Activated CD4-positive, alpha-beta memory T cell treated with anti-CD3 and anti-CD28 coated beads, Interleukin-2, amount 10 ng/mL, durations not matched to agents 7 days and 5 days (primary cell): Measurements from ENCODE around the gene DLX3. TPM values are rescaled to one million over a fixed set of nuclear protein-coding genes. Genes with fewer than 3 reads are reported as not detected.

ENCODE experiments used
- CTCF ChIA-PET: fragments of 350-600 bp; sonication (Branson Sonifier 250); formaldehyde crosslinking; loops from one replicate; lab custom pipeline; 2021; ENCODE audit warnings: antibody characterized with exemption, inconsistent platforms; lab: Charles Lee
- POLR2A ChIA-PET: fragments of 350-600 bp; sonication (Branson Sonifier 250); formaldehyde crosslinking; loops from one replicate; lab custom pipeline; 2021; ENCODE audit warnings: antibody characterized with exemption; lab: Charles Lee
- DNase-seq: peaks from one replicate; pipeline ENCODE4 v3.0.0-alpha.2; 2020
- H3K27ac Mint-ChIP-seq: one replicate; pipeline ENCODE4 v1.8.0; 2021; ENCODE audit warnings: mild to moderate bottlenecking, mixed read lengths
- H3K27me3 Mint-ChIP-seq: one replicate; pipeline ENCODE4 v1.8.0; 2021; ENCODE audit warnings: mixed read lengths
- H3K36me3 Mint-ChIP-seq: one replicate; pipeline ENCODE4 v1.8.0; 2021; ENCODE audit warnings: low read depth, mixed read lengths
- H3K4me1 Mint-ChIP-seq: one replicate; pipeline ENCODE4 v1.8.0; 2021; ENCODE audit warnings: mixed read lengths
- H3K4me3 Mint-ChIP-seq: one replicate; pipeline ENCODE4 v1.8.0; 2021; ENCODE audit warnings: mild to moderate bottlenecking, mixed read lengths
- H3K9me3 Mint-ChIP-seq: one replicate; pipeline ENCODE4 v1.8.0; 2021; ENCODE audit warnings: mixed read lengths
- total RNA-seq, 2 experiments: library from RNA; stranded (reverse); gene quantifications; one replicate each; pipeline ENCODE4 v1.2.3, GENCODE V29; 2021

DLX3 gene
- total RNA-seq, 2 experiments from 2014 or later, result not detected

DNA sequence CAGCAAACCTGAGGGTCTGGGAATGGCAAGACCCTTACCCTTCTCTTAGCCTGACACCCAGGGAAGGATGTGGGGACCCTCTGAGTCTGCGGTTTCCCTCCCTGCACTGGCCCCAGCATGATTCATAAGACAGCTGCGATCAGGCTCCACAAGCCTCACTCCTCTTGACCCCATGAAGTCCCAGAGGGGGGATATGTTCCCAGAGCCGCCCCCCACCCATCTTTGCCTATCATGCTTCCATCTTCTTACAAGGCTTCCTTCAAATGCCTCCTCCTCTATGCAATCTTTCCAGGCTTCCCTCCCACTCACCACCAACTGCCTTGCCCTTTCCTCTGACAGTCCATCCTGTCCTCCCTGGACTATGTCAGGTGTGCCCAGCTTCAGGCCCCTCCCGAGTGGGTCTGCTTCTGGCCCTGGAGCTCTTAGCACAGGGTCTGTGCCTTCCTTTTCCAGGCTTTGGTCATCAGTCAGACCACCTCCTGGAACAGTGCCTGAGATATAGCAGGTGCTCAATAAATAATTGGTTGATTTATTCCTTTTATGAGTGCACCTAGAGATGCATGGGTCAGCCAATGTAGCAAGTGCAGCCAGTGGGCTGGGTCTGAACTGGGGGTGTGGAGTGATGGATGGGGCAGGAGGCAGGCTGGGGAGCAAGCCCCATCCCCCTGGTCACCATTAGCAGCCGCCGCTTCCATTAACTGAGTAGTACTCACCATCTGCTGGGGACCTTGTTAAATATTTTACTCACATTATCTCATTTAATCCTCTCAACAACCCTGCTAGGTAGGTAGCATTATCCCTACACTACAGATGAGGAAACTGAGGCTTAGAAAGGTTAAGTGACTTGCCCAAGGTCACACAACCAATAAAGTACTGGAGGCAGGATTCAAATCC is 8.4 kb downstream of the DLX3 start:
- POLR2A ChIA-PET, result interaction anchor here (0.6 kb wide), 1 partner anchor 136 kb away, joined by 3 read pairs; no protein-coding TSS in a partner anchor
- CTCF ChIA-PET, result interaction anchor here (1.0 to 3.5 kb wide), 3 partner anchors 11 to 108 kb away, joined by 3 to 23 read pairs (median 4); no protein-coding TSS in a partner anchor
- H3K27ac Mint-ChIP-seq, result no peak overlapping the region
- H3K9me3 Mint-ChIP-seq, result no peaks in the 10 kb centered on the region
- DNase-seq, result no peak
- no peak overlapping the region for H3K4me3 Mint-ChIP-seq
- no peaks in the 10 kb centered on the region for H3K36me3 Mint-ChIP-seq
- peaks cover 56% of the 10 kb centered on the region for H3K27me3 Mint-ChIP-seq
- no peaks in the 10 kb centered on the region for H3K4me1 Mint-ChIP-seq

DNA sequence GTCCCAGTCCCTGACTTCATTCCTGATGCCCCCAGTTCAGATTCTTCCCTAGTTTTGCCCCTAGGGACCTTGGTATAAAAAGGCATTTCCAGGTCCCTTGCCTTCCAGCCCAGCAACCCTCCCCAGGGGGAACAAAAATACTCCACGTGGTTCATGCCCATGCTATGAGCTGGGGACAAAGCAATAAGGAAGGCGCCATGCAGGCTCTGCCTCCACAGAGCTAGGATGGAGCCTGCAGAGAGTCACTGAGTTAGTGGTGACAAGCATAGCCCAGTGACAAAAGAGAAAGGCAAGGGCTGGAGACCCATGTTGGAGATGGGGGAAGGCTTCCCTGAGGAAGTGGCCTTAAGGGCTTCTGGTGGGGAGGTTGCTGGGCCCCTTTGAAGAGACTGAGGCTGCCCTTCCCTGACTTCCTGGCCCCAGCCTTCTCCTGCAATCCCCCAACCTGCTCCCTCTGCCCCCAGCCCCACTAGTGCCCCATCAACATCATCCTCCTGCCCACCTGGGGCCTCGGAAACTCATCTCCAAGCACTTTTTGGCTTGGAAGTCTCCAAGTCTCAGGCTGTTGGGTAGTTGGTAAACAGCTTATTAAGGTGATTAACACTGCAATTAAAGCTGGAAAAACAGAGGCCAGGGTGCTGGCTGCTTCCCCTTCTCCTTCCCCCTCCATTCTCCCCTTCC is 9.6 kb downstream of the DLX3 start:
- DNase-seq, result no peak
- Mint-ChIP-seq H3K27me3 (peaks cover 54% of the 10 kb centered on the region), H3K4me1 (no peaks in the 10 kb centered on the region), H3K27ac (no peak overlapping the region), H3K9me3 (no peaks in the 10 kb centered on the region), H3K4me3 (no peak overlapping the region), H3K36me3 (no peaks in the 10 kb centered on the region)
- CTCF ChIA-PET, result interaction anchor here (0.6 to 1.3 kb wide), 3 partner anchors 11 to 109 kb away, joined by 3 to 5 read pairs (median 4); no protein-coding TSS in a partner anchor
- POLR2A ChIA-PET, result no interaction called here

DNA sequence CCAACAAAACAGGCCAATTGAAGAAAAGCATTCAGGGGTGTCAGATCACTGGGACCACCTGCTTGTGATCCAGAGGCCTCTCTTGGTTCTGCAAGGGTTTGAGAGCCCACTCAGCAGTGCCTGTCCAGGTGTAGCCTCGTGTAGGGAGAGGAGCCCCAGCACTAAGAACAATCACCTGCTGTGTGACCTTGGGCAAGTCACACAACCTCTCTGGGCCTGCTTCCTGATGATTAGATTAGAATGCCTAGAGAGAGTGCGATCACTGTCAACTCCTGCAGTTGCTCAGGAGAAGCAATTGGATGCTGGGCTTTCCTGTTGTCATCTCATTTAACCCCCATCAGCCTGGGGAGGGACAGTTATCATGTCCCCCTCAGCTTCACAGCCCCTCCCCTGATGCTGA is 10.2 kb downstream of the DLX3 start:
- no peak overlapping the region for H3K4me3 Mint-ChIP-seq

DNA sequence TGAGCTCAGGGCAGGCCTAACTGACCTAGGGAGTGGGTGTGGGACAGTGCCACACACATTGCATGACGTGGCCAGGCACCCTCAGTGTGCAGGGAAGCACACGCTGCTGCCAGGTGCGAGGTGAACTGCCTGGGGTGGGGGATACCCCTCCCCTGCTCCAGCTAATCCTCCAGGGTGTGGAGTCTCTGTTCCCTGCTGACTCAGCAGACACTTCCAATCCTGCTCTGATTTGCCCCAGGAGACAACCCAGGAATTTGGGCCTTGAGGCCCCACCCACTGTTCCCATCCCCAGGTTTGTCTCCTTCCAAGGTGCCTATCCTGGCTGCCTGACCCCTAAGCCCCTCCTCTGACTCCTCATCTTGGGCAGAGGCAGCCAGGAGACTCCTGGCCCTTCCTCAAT is 10.7 kb downstream of the DLX3 start:
- Mint-ChIP-seq H3K36me3 (no peaks in the 10 kb centered on the region), H3K27ac (no peak overlapping the region), H3K9me3 (no peaks in the 10 kb centered on the region), H3K4me1 (no peaks in the 10 kb centered on the region), H3K27me3 (peaks cover 50% of the 10 kb centered on the region), H3K4me3 (no peak overlapping the region)
- no peak for DNase-seq
- ChIA-PET CTCF (interaction anchor here (1.3 to 3.6 kb wide), 2 partner anchors 13 to 32 kb away, joined by 3 to 17 read pairs; no protein-coding TSS in a partner anchor), POLR2A (no interaction called here)

More for the DNA sequence above, 10.2 kb downstream of the DLX3 start:
- H3K36me3 Mint-ChIP-seq, result no peaks in the 10 kb centered on the region
- POLR2A ChIA-PET, result no interaction called here
- no peaks in the 10 kb centered on the region for H3K4me1 Mint-ChIP-seq
- CTCF ChIA-PET, result interaction anchor here (1.3 to 3.6 kb wide), 2 partner anchors 13 to 32 kb away, joined by 3 to 17 read pairs; no protein-coding TSS in a partner anchor
- no peak for DNase-seq
- H3K27me3 Mint-ChIP-seq, result peaks cover 53% of the 10 kb centered on the region
- H3K9me3 Mint-ChIP-seq, result no peaks in the 10 kb centered on the region
- H3K27ac Mint-ChIP-seq, result no peak overlapping the region

DNA sequence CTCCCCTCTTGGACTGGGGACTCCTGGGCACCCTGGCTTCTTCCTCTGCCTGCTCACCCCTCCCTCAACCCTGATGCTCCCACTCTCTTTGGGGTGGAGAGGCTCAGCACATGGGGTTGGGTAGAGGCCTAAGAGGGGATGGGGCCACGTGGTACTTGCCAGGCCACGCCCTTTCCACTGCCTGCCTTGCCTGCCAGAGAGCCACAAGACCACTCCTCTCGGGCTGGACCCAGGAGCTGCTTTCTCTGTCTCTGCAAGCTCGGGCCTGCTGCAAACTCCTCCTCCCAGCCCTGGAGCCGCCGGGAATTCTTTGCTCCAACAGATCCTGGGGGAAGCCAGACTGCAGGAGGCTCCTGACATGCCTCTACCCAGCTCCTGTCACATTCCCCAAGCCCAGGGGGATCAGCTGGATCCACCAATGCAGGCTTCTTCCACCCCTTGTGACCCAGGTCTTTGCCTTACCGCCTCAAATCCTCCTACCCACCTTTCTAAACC is 14.3 kb downstream of the DLX3 start:
- POLR2A ChIA-PET, result no interaction called here
- H3K9me3 Mint-ChIP-seq, result no peaks in the 10 kb centered on the region
- CTCF ChIA-PET, result interaction anchor here (2.4 kb wide), 1 partner anchor 16 kb away, joined by 9 read pairs; no protein-coding TSS in a partner anchor
- H3K36me3 Mint-ChIP-seq, result no peaks in the 10 kb centered on the region
- no peak overlapping the region for H3K27ac Mint-ChIP-seq
- H3K4me3 Mint-ChIP-seq, result no peak overlapping the region
- DNase-seq, result no peak
- H3K4me1 Mint-ChIP-seq, result no peaks in the 10 kb centered on the region
- H3K27me3 Mint-ChIP-seq, result peaks cover 43% of the 10 kb centered on the region

DNA sequence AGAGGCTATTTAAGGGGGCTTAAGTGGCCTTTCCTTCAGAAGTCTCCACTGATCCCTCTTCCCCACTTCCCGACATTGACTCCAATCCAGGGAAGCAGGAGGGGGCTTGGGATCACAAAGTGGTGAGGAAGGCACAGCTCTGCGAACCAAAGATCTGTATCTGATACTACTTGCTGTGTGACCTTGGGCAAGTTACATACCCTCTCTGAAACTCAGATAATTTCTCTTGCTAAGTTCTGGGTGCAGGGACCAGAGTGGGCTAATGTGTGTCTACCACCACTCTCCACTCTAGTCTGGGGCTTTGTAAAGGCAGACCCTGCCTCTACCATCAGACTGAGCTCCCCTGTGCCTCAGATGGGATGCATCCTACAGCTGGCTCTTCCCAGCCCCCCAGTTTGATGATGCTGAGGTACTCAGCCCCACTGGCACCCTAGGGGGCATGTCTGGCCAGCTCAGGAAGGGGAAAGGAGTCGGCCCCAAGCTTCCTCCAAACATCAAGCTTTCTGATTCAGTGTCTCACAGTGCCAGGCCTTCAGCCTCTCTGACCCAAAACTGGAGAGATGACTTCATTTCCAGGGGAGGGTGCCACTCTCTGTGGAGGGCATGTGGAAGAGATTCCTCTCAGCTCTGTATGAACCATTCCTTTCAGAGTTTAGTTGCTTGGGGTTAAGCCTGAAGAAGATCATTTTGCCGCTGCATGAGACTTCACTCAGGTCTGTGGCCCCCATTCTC is 15.1 kb downstream of the DLX3 start:
- ChIA-PET POLR2A (no interaction called here), CTCF (interaction anchor here (1.5 to 2.4 kb wide), 3 partner anchors 15 to 18 kb away, joined by 5 to 9 read pairs (median 6); partner anchors contain the start of gene DLX3)
- DNase-seq, result no peak
- H3K9me3 Mint-ChIP-seq, result no peaks in the 10 kb centered on the region
- no peaks in the 10 kb centered on the region for H3K4me1 Mint-ChIP-seq
- peaks cover 49% of the 10 kb centered on the region for H3K27me3 Mint-ChIP-seq
- H3K4me3 Mint-ChIP-seq, result no peak overlapping the region
- H3K36me3 Mint-ChIP-seq, result no peaks in the 10 kb centered on the region
- no peak overlapping the region for H3K27ac Mint-ChIP-seq

DNA sequence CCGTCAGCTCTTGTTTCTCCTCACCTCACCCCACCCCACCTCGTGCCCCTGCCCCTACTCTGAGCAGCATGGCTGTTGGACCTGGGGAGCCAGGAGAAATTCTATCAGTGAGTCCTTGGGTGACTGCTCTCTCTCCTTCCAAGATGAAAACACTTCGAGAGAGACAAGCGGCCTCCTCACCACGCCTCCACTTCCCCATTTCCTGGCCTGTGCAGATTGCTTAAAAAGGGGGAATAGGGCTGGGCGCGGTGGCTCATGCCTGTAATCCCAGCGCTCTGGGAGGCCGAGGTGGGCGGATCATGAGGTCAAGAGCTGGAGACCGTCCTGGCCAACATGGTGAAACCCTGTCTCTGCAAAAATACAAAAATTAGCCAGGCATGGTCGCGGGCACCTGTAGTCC is 16.5 kb downstream of the DLX3 start:
- CTCF ChIA-PET, result interaction anchor here (1.5 kb wide), 1 partner anchor 16 kb away, joined by 6 read pairs; the partner anchor contains the start of gene DLX3
- DNase-seq, result no peak
- Mint-ChIP-seq H3K27ac (no peak overlapping the region), H3K9me3 (no peaks in the 10 kb centered on the region), H3K36me3 (no peaks in the 10 kb centered on the region), H3K27me3 (peaks cover 62% of the 10 kb centered on the region), H3K4me1 (no peaks in the 10 kb centered on the region), H3K4me3 (no peak overlapping the region)
- POLR2A ChIA-PET, result no interaction called here

DNA sequence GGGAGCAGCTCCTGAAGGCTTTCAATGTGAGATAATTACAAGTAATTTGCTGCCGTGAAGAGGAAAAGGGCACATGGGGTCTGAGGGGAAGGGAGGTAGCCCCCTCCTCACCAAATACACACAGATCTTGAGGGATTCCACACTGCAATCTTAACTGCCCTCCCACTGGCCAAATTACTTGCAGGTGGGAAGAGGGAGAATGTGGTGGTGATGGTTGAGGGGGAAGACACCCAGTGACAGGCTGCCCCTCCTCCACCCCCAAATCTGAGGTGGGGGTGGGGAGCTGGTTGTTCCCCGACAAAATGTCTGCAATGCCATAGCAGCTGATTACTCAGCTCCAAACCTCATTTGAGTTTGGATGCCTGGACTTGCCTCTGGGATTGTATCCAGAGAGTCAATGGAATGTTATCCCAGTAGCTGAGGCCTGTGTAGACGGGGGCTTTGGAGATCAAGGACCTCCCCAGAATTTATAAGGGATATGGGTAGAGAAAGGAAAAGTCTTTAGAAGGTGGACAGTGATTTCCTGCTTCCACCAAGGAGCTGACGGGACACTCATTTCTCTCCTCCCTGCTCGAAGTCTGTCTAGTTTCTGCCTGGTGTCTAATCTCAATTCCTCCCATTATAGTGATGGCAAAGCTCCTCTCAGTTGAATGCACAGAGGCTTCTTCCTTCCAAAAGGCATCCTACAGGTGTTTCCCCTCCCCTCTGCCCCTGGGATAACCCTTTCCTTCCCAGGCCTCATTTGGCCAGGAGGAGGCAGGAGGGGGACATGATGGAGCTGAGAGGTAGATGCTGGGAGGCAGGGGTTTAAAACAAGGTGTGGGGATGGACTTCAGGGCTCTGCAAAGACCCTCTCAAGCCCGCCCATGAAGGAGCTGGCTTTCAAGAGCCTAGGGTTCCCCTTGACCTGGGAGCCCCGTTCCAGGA is 17.3 kb downstream of the DLX3 start:
- H3K9me3 Mint-ChIP-seq, result no peaks in the 10 kb centered on the region
- peaks cover 69% of the 10 kb centered on the region for H3K27me3 Mint-ChIP-seq
- H3K27ac Mint-ChIP-seq, result no peak overlapping the region
- H3K4me1 Mint-ChIP-seq, result no peaks in the 10 kb centered on the region
- H3K4me3 Mint-ChIP-seq, result no peak overlapping the region
- DNase-seq, result no peak
- POLR2A ChIA-PET, result interaction anchor here (1.4 kb wide), 1 partner anchor 11 kb away, joined by 3 read pairs; no protein-coding TSS in a partner anchor
- no peaks in the 10 kb centered on the region for H3K36me3 Mint-ChIP-seq
- CTCF ChIA-PET, result interaction anchor here (3.7 kb wide), 1 partner anchor 19 kb away, joined by 21 read pairs; no protein-coding TSS in a partner anchor

DNA sequence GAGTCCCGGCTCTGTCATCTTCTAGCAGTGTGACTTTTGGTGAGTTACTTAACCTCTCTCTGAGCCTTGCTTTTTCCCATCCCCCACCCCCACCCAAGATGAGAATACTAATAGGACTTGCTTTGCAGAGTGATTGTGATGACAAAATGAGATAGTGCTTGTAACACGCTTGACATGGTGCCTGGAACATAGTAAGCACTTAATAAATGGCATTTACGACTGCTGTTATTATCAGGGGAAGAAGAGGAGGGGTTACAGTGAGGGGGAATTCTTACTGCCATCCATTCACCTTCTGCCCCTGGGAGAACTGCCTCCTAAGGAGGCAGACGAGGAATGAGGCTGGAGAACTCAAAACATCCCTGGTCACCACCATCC is 18.2 kb downstream of the DLX3 start:
- Mint-ChIP-seq H3K27ac (no peak overlapping the region), H3K36me3 (no peaks in the 10 kb centered on the region), H3K4me1 (no peaks in the 10 kb centered on the region), H3K9me3 (no peaks in the 10 kb centered on the region), H3K4me3 (no peak overlapping the region), H3K27me3 (peaks cover 71% of the 10 kb centered on the region)
- POLR2A ChIA-PET, result interaction anchor here (1.4 kb wide), 1 partner anchor 12 kb away, joined by 3 read pairs; no protein-coding TSS in a partner anchor
- CTCF ChIA-PET, result interaction anchor here (3.7 kb wide), 1 partner anchor 20 kb away, joined by 21 read pairs; no protein-coding TSS in a partner anchor
- DNase-seq, result no peak

DNA sequence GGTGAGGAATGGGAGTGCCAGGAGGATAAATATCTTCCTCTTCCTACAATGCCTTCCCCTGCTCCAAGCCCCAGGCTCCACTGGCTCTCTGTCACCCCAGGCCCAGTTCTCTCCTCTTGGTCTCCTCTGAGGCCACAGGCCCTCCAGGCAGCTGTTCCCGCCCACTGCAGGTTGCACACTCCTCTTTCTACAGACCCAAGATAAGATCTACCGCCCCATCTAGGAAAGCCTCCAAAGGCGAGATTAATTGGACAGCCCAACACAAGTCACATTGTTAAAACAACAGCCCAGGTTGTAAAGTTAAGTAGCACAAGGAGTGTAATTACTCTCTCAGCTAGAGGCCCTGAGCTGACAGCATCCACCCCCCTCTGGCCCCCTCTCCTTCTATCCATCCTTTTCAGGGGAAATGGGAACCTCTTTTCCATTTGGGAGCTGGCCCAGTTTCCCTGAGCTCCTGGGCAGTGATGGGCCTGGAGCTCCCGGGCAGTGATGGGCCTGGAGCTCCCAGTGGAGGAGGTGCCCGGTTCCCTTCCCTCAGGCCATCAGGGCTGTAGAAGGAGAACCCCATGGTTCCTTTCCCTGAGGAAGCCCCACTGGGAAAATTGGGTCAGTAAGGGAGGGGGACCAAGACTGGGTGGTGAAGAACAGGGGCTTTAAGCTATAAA is 18.7 kb downstream of the DLX3 start:
- POLR2A ChIA-PET, result interaction anchor here (1.4 kb wide), 1 partner anchor 13 kb away, joined by 3 read pairs; no protein-coding TSS in a partner anchor
- DNase-seq, result no peak

DNA sequence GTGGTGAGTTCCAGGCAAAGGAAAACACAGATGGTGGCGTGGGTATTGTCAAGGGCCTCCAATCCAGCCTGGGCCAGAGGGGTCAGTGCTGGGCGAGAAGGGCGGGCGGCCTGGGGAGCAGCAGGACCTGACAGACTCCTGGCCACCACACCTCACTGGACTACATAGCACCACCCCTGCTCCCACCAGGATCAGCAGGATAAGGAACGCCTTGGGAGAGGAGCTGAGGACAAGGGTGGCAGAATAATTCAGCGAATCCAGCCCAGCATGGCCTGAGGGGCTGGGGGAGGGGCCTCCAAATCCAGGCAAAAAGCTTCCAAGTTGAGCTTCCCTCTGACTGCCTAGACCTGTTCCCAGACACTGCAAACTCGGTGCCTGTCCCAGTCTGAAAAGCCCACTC is 19.5 kb downstream of the DLX3 start:
- Mint-ChIP-seq H3K27me3 (peaks cover 75% of the 10 kb centered on the region), H3K4me1 (peaks cover 8% of the 10 kb centered on the region), H3K36me3 (no peaks in the 10 kb centered on the region), H3K4me3 (no peak overlapping the region), H3K9me3 (no peaks in the 10 kb centered on the region), H3K27ac (no peak overlapping the region)
- ChIA-PET POLR2A (no interaction called here), CTCF (interaction anchor here (3.7 kb wide), 1 partner anchor 22 kb away, joined by 21 read pairs; no protein-coding TSS in a partner anchor)
- DNase-seq, result no peak

More for the DNA sequence above, 18.7 kb downstream of the DLX3 start:
- H3K4me1 Mint-ChIP-seq, result peaks cover 3% of the 10 kb centered on the region
- H3K4me3 Mint-ChIP-seq, result no peak overlapping the region
- H3K27me3 Mint-ChIP-seq, result peaks cover 72% of the 10 kb centered on the region
- no peaks in the 10 kb centered on the region for H3K9me3 Mint-ChIP-seq
- no peak overlapping the region for H3K27ac Mint-ChIP-seq
- no peaks in the 10 kb centered on the region for H3K36me3 Mint-ChIP-seq
- CTCF ChIA-PET, result interaction anchor here (3.7 kb wide), 1 partner anchor 21 kb away, joined by 21 read pairs; no protein-coding TSS in a partner anchor
